Occipital lobe (tissue), 2 donors: ENCODE measurements around the gene NR2F1. TPM values are rescaled to one million over a fixed set of nuclear protein-coding genes. Genes with fewer than 3 reads are reported as not detected.

Source experiments
- DNase-seq: peaks from one replicate; lab custom pipeline; 2025; lab: John Stamatoyannopoulos, UW
- total RNA-seq: library from RNA; depleted of rRNA; stranded (reverse); fragments of >200 nt; gene quantifications from one replicate; pipeline ENCODE4 v1.2.3, GENCODE V29; 2014

Gene NR2F1
- total RNA-seq, 1 donor from 2014 or later: 121 TPM

DNA sequence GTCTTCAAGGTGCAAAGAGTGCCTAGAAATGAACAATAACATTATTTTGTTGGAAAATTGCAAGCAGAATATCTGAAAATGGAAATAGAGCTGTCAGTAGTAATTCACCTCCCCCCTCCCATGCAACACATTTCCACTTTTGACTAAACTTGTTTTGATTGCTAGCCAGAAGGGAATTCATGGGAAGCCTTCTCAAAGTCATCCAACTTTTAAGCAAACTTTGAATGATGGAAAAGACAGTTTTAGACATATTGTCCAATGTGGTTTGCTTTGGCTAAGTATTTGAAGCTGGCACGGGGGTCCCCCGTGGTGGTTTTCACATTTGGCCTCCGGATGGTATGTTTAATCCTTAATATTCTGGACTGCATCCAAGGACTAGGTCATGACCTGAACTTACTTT lies 7.5 kb downstream of the NR2F1 start:
- no peak for DNase-seq

DNA sequence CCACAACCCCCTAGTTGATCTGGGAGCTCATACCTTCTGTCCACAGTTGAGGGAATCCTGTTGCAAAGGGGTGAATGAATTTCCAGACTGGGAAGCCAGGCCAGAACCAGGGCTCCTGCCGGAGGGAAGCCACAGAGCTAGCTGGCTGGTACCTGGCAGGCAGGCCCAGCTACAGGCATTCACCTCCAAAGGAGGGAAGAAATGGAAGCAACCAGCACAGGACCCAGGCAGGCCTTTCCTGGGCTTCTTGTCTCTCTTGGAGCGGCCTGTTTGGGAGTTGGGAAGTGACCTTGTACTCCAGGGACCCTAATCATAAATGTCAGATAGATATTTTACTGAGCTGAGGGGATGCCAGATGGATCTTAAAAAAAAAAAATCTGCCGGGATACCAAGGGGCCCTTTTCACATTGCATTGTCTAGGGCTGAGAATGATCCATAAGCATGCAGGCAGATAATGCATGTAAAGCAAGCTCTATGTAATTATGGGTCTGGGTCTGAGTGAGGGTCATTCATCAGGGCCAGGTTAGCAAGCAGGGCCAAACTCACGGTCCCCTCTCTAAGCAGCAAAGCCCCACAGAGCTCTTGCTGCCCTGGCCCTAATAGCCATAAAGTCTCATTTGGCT lies 8.4 kb downstream of the NR2F1 start:
- DNase-seq: no peak

DNA sequence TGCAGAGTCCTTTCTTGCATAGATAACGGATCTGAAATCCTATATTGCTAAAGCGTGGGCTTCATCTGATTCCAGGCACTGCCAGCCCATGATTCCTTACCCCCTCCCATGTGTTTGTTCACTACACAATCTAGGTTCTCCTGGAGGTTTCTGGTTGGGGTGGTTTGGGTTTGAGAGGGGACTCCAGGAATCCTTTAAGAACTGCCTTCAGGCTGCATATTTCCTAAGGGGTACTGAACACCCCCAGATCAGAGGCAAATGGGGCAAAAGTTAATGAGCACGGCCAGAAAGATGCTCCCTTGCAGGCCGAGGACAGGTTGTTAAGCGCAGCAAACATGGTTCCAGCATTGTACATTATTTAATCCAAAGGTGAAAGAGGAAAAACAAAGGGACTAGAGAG lies 9.9 kb downstream of the NR2F1 start:
- DNase-seq: no peak

GRCh38 chr5:93593476-93594131 lies 10.6 kb downstream of the NR2F1 start:
- DNase-seq: no peak

- peak; percentile 50 for DNase-seq
Observed at GRCh38 chr5:93594591-93595419, 11.8 kb downstream of the NR2F1 start.

DNA sequence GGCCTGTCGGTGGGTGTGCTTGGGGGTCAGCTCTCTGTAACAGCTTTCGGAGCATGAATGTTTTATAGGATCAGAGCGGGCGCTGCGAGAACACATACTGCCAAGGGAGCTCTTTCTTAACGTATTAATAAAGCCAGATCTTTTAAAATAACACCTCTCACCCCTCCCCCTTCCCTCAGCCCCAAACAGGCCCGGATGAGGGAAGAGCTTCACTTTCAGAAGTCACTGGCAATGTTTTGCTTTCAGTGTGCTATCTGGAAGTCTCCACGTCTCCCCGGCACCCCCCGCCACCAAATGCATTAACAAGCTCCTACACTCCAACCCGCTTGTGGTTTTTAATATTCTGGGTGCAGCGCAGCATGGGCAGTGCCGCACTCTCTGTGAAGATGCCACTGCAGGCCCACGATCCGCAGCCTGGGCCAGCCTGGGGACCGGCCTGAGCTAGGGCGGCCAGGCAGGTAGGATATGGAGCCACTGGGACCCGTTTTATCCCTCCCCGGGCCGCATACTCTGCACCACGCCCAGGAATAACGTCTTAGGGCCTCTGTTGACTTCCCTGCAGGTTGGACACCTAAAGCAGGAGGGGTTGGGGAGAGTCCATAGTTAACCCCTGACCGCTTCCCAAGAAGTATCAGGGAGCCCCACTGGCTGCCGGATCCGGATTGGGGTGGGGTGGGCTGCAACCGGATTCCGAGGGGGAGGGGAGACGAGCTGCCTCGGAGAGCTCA lies 12.6 kb downstream of the NR2F1 start:
- no peak for DNase-seq

DNA sequence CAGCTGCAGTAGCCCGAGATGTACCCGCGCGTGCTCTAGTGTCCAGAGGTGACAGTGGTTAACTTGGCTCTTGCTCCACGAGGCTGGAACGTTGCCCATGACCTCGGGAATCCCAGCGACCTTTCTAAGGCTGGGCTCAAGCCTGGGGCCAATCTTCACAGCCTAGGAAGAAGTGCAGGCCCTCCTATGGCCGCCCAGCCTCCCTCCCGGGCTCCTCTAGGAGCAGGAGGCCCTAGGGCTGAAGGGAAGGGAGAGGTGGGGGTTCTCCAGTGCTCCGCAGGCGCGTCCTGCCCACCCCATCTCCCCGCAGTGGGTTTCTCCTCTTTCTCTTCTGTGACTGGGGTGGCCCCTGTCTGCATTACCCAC lies 13.3 kb downstream of the NR2F1 start:
- DNase-seq: no peak

GRCh38 chr5:93596676-93597490 lies 13.9 kb downstream of the NR2F1 start:
- DNase-seq: no peak

DNA sequence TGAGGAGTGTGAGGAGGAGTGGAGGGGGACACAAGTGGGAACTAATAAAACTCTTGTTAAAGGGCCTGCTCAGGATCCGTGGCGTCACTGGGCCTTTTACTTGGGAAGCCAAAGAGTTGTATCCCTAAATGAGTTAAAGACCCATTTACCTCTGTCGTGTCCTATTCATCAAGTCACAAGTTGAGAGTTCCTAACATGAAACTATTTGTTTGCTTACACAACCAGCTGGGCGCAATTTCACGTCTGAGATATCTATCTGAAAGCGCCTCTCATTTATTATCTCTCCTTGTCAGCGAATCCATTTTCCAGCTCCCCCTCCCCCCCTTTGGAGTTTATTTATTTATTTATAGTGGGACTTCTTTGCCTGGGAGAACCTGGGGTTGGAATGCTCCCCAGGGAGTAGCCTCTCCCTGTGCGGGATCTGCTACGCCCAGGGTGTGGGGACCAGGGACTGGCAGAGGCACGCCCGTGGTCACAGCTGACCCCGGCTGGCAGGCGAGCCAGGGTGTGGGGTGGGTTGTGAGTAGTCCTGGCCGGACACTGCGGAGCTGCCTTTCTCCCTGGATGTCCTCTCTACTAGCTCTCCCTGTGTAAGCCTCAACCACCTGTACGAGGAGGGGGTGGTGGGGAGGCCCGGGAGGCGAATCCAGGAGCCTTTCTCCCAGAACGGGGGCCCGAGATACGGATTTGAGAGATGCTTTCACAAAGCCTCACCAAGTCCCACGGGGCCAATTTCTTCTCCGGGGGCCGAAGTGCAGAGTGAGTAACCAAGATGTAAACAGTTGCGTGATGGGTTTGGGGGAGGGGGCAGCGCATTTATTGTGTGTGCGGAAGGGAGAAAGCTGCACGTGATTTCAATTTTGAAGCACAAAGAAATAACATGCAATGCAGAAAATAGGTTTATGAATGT lies 15.3 kb downstream of the NR2F1 start:
- DNase-seq: no peak

DNA sequence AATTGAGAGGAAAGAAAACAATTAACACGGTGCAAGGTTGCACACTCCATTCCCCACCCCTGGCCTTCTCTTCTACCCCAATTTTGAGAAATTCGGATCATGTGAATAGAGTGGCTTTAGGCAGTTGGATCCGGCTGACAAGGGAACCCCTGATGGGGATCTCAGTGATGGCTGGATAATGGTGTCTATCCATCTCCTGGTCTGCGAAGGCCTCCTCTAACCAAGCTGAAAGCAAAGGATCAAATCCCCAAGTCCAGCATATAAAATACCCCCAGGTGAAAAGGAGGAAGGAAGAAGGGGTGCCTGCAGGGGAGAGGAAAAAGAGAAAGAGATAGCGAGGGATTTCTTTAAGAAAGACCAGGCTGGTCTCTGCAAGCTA lies 16.0 kb downstream of the NR2F1 start:
- DNase-seq: no peak

- DNase-seq: peak; percentile 54
Observed at GRCh38 chr5:93599399-93600120, 16.5 kb downstream of the NR2F1 start.

GRCh38 chr5:93600409-93601070 lies 17.5 kb downstream of the NR2F1 start:
- no peak for DNase-seq

DNA sequence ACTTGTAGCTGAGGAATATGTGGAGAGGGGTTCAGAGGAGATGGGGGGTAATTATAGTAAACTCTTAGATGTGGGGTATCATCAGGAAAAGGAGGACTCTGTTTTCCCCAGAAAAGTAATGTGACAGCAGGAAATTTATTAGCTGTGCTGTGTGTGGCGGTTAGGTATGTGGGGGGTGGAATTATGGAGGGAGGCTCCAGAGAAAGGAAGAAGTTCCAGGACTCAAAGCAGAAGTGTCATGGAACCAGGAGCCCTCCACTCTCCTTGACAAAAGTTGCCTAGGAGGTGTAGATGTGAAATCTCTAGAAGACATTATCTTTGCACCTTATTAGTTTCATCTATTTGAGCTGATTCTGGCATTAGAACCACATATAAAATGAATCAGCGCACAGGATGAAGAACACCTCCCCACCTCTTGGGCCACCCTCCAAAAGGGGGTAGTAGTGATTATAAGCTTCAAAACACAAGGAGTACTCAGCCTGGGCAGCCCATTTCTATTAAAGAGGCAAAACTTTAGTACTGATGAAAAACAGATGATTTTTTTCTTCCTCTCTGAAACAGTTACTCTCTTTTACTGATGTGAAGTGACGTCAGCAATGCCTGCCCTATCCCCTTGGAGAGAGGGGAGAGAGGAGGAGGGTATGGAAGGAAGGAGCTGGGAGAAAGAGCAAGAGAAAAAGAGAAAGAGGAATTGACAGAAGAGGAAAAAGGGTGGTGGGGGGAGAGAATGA lies 18.2 kb downstream of the NR2F1 start:
- DNase-seq: peak; percentile 29

- no peak for DNase-seq
Observed at GRCh38 chr5:93601802-93602155, 18.8 kb downstream of the NR2F1 start.

DNA sequence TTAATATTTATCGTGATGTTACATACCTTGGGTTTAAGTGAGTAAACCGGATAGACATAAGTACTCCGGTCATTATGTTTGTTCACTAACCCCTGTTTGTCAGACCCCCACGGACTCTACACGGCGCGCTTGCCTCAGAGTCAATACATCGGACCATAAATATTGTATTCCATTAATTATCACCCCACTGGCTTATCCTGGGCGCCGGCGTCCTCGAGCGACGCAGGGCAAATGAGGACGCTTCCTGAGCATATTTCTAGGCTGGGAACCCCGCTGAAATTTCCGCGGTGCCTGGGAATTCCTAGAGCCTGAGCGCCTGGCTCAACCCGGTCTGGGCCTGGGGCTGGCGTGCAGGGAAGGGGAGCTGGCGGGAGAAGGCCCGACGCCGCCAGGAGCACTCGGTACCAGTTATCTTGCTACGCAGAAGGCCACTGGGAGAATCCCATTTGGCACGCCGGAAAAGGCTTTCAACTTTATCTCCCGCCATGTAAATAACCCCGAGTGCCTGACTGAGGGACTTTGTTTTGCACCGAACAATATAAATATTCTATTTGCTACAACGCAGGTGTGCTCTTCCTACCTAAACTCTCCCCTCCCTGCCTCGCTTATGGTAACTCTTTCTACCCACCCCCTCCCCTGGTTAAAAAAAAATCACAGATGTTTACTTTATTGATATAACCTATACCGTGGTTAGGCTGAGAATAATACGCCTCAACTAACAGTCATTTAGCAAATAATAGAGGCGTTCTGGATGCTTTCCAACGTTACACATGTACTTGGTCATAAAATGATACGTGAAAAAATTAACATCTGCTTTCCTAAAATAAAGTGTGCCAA lies 19.4 kb downstream of the NR2F1 start:
- DNase-seq: no peak

GRCh38 chr5:93603078-93603792 lies 20.2 kb downstream of the NR2F1 start:
- no peak for DNase-seq
